Measurements from ENCODE around the gene CDH8.

Gene CDH8

DNA sequence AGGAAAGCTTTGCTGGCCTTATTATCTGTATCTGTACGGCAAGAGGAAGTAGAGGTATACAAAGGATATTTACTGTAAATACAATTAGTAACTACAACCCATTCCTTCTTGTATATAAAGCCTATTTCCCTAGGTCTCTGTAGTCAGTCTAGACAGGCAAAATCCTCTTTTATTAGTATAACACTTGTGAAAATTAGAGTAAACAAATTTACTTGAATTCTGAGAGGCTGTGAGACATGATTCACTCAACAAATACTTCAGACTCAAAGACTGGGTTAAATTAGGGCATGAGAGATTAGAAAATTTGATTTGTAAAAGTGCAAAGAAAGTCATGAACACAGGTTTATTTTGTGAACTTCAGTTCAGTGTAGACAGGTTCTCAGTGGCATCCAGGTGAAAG, 30.9 kb upstream of the CDH8 start:
- no peak for DNase-seq
- Histone ChIP-seq H3K9me3 (no peaks in the 10 kb centered on the region; the same call in 1 of the 2 replicates), H3K36me3 (no peaks in the 10 kb centered on the region), H3K4me3 (ENCODE audit: low read depth, low read length) (no peak overlapping the region), H3K4me1 (no peaks in the 10 kb centered on the region), H3K27me3 (no peaks in the 10 kb centered on the region)
- TF ChIP-seq, protein P1, sequence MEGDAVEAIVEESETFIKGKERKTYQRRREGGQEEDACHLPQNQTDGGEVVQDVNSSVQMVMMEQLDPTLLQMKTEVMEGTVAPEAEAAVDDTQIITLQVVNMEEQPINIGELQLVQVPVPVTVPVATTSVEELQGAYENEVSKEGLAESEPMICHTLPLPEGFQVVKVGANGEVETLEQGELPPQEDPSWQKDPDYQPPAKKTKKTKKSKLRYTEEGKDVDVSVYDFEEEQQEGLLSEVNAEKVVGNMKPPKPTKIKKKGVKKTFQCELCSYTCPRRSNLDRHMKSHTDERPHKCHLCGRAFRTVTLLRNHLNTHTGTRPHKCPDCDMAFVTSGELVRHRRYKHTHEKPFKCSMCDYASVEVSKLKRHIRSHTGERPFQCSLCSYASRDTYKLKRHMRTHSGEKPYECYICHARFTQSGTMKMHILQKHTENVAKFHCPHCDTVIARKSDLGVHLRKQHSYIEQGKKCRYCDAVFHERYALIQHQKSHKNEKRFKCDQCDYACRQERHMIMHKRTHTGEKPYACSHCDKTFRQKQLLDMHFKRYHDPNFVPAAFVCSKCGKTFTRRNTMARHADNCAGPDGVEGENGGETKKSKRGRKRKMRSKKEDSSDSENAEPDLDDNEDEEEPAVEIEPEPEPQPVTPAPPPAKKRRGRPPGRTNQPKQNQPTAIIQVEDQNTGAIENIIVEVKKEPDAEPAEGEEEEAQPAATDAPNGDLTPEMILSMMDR (IDR thresholded peaks at IDR 0.05; ENCODE audit: low read depth, low read length), result no peak

DNA sequence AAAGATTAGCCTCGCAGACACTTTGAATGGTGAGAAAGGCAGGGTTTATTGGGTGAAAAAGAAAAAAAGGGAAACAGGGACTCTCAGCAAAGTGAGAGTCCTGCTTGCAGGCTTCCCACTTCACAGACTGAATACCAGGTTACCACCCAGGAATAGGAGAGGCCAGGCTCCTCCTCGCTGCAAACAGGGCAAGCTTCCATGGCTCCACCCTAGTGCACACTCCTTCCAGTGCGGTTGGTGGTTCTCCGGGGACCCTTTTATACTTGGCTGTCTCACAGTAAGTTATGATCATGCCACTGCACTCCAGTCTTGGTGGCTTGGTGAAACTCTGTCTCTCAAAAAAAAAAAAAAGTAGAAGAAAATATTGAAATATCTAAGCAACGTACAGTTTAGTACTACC, 30.5 kb upstream of the CDH8 start:
- no peaks in the 10 kb centered on the region; the same call in 1 of the 2 replicates for H3K9me3 ChIP-seq
- no peaks in the 10 kb centered on the region for H3K27me3 ChIP-seq
- TF ChIP-seq, protein P1 (IDR thresholded peaks at IDR 0.05; ENCODE audit: low read depth, low read length), result no peak
- no peak overlapping the region for H3K4me3 ChIP-seq (ENCODE audit: low read depth, low read length)
- H3K4me1 ChIP-seq, result no peaks in the 10 kb centered on the region
- no peaks in the 10 kb centered on the region for H3K36me3 ChIP-seq
- DNase-seq, result no peak

DNA sequence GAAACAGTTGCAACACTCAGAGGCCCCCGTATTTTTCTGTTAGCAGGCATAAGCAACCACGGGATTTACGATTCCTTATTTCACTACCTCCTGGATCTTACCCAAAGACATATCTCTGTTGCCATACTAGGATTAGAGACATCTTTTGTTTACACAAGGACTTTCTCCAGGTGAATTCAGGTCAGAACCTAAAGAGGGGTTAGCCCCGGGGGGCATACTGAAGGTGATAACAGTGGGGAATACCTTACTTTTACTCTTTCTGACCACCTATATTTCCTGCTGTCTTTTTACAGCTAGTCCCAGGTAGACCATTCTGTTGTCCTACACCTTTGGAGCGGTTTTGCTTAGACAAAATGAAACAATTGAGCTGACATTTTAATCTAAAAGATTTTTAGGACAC, 27.9 kb upstream of the CDH8 start:
- Histone ChIP-seq H3K9me3 (no peaks in the 10 kb centered on the region; the same call in 1 of the 2 replicates), H3K27me3 (no peaks in the 10 kb centered on the region), H3K4me3 (ENCODE audit: low read depth, low read length) (no peak overlapping the region), H3K36me3 (no peaks in the 10 kb centered on the region), H3K4me1 (no peaks in the 10 kb centered on the region)
- TF ChIP-seq, protein P1 (IDR thresholded peaks at IDR 0.05; ENCODE audit: low read depth, low read length), result no peak
- DNase-seq, result no peak

DNA sequence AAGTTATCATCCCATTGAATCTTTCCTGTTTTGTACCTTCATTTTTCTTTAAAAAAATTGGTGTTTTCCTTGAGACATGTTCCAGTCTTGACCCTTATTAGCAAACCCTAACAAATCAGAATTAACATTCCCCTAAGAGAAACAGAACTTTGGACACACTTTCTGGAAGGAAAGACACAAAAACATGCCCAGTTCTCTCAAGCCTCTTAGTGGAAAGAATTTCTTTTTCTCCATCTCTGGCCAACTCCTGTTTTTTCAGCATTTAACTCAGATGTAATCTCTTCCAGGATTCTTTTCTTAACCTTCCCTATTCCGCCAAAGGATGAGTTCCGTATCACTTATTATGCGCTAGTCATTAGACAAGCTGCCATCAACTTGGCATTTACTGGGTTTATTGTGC, 23.9 kb upstream of the CDH8 start:
- Histone ChIP-seq H3K4me3 (ENCODE audit: low read depth, low read length) (no peak overlapping the region), H3K9me3 (no peaks in the 10 kb centered on the region), H3K27me3 (no peaks in the 10 kb centered on the region), H3K4me1 (no peaks in the 10 kb centered on the region), H3K36me3 (no peaks in the 10 kb centered on the region)
- no peak for DNase-seq
- TF ChIP-seq, protein P1 (IDR thresholded peaks at IDR 0.05; ENCODE audit: low read depth, low read length), result no peak

DNA sequence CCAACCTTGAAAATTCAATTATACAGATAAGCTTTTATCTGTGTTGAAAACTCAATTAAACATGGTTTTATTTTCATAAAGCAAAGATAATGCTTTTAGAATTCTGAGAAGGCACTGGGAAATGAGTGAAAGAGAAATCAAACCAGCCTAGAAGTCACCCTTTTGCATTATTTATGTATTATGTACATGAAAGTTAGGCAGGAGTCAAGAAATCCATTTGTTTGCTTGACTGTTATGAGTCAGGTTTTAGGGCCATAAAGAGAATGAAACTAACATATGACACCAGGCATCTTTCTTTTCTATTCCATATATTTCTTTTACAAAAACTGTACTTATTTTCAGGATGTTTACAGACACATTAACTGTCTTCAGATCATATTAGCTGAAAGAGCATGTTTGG, 23.3 kb upstream of the CDH8 start:
- TF ChIP-seq, protein P1 (IDR thresholded peaks at IDR 0.05; ENCODE audit: low read depth, low read length), result no peak
- Histone ChIP-seq H3K4me3 (ENCODE audit: low read depth, low read length) (no peak overlapping the region), H3K36me3 (no peaks in the 10 kb centered on the region), H3K27me3 (no peaks in the 10 kb centered on the region), H3K4me1 (no peaks in the 10 kb centered on the region), H3K9me3 (no peaks in the 10 kb centered on the region)
- DNase-seq, result no peak

DNA sequence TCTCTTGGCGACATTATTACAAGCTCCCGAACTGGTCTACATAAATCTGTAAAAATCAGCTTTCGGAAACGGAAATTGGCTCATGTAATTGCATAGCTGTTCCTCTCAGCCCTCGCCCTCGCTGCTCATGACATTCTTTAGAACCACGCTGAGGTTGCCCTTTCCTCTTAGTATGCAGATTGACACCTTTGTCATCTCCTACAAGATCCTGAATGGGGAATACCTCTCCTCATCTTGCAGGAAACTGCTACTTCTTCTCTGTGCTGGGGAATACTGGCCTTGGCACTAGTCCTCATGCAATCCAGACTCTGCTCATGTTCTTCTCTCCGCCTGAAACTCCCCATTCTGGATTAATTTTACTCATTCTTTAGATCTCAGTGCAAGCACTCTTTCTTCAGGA, 22.2 kb upstream of the CDH8 start:
- H3K4me1 ChIP-seq, result no peaks in the 10 kb centered on the region
- H3K9me3 ChIP-seq, result no peaks in the 10 kb centered on the region
- H3K36me3 ChIP-seq, result no peaks in the 10 kb centered on the region
- H3K4me3 ChIP-seq (ENCODE audit: low read depth, low read length), result no peak overlapping the region
- H3K27me3 ChIP-seq, result no peaks in the 10 kb centered on the region
- TF ChIP-seq, protein P1 (IDR thresholded peaks at IDR 0.05; ENCODE audit: low read depth, low read length), result no peak
- no peak for DNase-seq

Measured in BE2C (cell line).